ENCODE results near the gene PTPRA.

DNA sequence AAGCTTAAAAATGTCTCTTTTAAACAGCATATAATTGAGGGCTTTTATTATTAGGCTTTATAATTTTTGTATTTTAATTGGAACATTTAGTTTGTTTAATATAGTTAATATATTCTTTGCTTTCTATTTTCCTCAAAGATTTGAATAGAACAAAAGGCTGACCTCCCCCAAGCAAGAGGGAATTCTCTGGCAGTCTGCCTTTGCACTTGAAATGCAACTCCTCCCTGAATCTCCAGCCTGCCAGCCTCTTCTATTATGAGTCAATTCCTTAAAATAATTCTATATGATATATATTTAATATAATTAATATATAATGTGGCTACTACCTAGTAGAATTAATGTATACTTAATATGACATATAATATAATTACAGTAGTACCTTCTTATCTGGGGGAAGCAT, 69.2 kb downstream of the PTPRA start:
- TF ChIP-seq POLR2A (IDR thresholded peaks at IDR 0.05): no peak
- TF ChIP-seq, protein P1, sequence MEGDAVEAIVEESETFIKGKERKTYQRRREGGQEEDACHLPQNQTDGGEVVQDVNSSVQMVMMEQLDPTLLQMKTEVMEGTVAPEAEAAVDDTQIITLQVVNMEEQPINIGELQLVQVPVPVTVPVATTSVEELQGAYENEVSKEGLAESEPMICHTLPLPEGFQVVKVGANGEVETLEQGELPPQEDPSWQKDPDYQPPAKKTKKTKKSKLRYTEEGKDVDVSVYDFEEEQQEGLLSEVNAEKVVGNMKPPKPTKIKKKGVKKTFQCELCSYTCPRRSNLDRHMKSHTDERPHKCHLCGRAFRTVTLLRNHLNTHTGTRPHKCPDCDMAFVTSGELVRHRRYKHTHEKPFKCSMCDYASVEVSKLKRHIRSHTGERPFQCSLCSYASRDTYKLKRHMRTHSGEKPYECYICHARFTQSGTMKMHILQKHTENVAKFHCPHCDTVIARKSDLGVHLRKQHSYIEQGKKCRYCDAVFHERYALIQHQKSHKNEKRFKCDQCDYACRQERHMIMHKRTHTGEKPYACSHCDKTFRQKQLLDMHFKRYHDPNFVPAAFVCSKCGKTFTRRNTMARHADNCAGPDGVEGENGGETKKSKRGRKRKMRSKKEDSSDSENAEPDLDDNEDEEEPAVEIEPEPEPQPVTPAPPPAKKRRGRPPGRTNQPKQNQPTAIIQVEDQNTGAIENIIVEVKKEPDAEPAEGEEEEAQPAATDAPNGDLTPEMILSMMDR (IDR thresholded peaks at IDR 0.05): no peak

Data from adrenal gland (tissue), 5 donors.